Muscle of arm (tissue), 12 donors: Measurements from ENCODE around the gene TST. TPM values are rescaled to one million over a fixed set of nuclear protein-coding genes. Genes with fewer than 3 reads are reported as not detected.

Experiments
- DNase-seq: peaks from one replicate; pipeline ENCODE4 v3.0.0-alpha.2; 2013
- polyA plus RNA-seq, 12 donors: library from polyadenylated mRNA; unstranded; fragments of 120-200 nt; gene quantifications; one replicate each; pipeline ENCODE4 v1.2.1, GENCODE V29; 2013; ENCODE audit not compliant: insufficient read length in 12 of 12

Gene TST
- polyA plus RNA-seq, 12 donors, result 9.2 to 41.6 (median 16.1) TPM; not detected in 1

GRCh38 chr22:36988075-36988832 lies 31.0 kb downstream of the TST start:
- no peak for DNase-seq

DNA sequence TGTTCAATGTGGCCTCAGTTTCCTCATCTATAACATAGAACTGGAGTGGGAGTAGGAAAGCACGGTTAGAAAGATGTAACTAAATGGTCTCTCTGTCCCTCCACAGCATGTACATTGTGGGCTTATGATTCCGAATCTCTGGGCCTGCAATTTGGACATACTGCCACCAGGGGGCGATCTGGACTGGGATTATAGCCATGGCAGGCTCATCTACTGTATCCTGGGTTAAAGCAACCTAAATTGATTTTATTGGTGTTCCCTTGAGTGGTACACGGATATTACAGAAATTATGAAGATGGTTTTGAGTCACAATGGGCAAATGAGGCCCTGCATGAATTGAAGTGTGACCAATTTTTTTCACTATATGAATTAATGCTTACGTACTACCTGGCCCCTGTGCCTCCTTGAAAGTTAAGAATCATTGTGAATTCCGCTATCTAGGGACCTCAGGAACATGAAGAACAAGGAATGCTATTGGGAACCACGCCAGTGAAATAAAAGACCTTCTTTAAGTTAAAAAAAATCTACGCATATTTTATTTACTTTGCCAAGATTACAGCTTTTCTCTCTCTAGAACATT lies 32.9 kb downstream of the TST start:
- no peak for DNase-seq

GRCh38 chr22:36985211-36985889 lies 33.9 kb downstream of the TST start:
- DNase-seq, result no peak

- DNase-seq, result no peak
Observed at GRCh38 chr22:36982136-36982535, 37.1 kb downstream of the TST start.

DNA sequence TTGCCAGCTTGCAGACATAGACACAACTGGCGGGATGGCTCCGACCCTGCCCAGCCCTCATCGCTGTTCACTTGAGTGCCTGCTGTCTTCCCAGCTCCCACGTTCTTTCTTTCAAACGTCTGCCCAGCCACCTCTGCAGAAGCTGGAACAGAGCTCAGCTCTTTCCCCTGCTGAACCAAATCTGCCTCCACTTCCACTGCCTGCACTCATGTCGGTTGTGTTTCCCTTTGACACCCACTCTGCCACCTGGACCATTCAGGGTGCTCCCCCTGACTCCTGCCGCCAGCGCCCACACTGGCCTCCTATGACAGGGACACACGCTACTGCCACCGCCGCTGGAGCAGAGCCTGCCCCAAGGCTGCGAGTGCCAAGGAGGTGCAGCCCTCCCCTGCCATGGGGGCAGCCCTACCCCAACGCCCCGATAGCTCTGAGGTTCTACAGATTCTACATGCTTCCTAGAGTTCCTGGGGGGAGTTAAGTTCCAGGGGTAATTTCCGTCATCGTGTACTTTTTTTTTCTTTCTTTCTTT lies 37.9 kb downstream of the TST start:
- no peak for DNase-seq

DNA sequence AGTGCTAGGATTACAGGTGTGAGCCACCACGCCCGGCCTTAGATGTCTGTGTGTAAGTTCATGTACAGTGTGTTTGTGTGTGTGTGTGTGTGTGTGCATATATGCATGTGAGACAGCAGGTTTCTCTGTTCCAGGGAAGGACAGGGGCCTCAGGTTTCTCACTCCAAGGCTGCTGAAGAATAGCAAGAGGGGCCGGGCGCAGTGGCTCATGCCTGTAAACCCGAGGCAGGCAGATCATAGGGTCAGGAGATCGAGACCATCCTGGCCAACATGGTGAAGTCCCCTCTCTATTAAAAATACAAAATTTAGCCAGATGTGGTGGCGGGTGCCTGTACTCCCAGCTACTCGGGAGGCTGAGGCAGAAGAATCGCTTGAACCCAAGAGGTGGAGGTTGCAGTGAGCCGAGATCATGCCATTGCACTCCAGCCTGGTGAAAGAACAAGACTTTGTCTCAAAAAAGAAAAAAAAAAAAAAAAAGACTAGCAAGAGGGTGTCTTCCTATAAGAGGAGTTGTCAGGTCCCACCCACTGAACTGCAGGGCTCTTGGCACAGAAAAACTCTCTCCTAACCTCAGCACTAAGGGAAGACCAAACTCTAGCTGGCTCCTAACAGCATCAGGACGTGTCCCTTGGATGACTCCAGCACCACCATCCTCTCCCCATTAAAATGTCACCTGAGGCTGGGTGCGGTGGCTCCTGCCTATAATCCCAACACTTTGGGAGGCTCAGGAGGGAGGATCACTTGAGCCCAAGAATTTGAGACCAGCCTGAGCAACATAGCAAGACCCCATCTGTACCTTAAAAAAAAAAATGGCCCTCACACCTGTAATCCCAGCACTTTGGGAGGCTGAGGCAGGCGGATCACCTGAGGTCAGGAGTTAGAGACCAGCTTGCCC lies 40.0 kb downstream of the TST start:
- DNase-seq, result no peak

DNA sequence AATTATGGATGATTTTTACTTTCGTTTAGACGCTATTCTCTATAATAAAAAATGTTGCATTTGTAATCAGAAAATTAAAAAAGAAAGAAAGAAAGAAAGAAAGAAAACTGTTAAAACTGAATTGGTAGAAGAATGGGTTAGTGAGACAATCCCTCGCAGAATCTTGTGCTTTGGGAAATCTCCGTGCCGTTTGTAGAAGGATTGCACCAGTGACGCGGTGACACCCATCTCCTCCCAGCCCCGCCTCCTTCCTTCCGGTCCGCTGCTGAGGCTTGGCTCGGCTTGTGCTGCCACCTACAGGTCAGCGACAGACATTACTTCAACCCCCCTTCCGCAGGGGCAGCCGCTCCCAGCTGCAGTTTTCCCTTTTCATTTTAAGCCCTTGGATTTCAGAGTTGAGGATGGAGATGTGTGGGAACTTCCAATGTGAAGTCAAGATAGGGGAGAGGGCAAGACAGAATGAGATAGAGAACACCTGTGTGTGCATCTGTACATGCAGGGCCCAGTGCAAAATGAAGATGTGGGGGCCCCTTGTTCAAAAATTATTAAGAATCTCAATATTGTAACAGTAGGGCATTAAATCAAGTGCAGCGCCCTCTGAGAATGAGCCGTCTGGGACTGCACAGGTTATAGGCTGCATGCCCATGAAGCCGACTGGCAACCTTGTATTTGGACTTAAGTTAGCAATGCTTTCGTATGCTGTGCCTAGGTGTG lies 41.1 kb downstream of the TST start:
- peak; percentile 90 for DNase-seq

- no peak for DNase-seq
Observed at GRCh38 chr22:36977401-36977861, 41.8 kb downstream of the TST start.

DNA sequence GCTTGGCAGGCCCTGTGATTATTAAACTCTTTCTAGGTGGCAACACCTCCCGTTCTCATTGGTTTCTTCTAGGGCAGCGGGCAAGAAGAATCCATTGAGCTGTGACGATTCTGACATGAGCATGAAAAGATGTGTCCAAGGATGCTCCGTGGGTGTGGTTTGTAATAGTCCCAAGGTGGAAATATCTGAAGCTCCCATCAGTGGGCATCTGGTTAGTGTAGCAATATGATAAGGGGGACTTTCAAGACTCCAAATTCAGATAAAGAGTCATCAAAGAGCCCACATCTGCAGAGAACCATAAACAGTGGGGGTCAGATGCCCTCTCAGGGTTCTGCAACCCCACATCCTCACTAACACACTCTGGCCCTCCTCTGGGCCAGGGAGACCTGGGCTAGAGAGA lies 42.6 kb downstream of the TST start:
- no peak for DNase-seq

DNA sequence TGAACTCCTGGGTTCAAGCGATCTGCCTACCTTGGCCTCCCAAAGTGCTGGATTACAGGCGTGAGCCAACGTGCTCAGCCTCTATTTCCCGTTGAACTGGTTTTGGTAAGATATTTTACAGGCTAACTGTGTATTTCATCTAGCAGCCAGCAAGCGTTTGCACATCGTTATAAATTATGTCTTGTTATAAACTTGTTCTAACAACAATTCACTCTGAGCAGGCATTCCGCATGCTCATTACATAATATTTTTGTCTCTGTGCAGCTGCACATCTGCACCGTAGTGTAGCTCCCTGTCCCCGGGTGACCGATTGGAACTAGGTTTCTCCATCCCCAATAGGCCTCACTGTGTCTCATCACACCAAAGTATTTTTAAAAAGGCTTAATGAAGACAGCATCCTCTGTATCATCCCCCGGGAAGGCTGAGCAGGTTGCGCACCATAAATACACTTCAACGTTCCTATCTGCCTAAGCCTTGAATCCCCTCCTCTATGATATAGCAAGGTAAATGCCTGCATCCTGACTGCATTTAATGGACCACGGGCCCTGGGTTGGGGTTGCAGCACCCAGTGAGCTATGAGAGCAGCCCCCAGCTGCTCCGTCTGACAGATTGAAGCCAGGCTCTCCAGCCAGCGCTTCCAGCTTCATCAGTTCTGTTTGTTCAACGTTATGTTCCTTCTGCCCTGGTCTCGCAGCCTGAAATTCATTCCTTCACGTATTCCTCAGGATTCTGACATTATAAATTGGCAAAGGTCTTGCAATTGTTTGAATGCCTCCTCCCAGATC lies 47.7 kb downstream of the TST start:
- no peak for DNase-seq

DNA sequence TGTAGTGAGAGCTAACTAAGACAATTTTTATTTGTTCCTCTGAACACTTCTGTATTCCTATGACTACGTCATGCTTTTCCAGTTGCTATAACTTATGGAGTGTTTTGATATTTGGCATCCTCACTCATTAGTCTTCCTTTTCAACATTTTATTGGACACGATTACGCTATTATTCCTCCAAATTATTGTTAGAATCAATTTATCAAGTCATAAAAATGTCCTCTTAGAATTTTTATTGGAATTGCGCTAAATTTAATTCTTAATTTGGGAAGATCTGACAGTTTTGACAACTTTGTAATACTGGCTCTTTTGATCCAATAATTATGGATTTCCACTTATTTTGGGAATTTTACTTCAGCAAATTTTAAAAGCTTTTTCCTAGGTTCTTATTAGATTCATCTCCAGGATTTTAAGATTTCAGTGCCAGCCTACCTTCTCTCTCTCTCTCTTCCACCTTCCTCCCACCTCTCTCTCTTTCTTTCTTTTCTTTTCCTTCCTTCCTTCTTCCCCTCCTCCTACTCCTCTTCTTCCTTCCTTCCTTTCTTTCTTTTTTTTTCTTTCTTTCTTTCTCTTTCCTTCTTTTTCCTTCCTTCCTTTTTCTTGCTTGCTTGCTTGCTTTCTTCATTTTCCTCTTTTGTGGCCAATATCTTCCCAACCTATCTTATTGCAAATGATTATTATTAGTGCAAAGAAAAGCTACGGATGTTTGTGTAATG lies 50.8 kb downstream of the TST start:
- DNase-seq, result no peak

DNA sequence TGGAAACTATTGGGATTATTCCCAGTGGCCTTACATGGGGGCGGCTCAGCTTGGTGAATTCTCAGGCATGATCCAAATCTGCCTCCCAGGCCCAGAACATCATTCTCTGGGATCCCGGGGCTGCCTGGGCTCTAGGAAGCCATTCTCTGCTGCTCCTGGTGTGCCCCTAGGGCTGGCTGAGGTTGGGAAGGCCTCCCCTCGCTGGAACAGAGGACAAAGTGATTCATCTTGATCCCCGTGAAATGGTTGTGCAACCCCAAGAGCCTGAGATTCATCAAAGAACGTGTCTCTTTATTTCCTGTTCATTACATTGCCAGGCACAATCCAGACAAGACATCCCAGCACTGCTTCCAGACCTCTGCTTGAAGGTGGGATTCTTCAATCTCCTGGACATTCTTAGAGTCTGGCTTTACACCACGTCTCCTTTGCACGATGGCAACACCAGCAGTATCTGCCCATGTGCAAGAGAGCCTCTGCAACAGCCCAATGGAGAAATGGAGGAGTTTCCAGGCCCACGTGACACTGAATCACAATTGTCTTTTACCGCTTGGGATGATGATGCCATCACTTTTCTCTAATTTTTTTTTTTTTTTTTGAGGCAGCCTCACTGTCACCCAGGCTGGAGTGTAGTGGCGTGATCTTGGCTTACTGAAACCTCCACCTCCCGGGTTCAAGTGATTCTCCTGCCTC lies 52.3 kb downstream of the TST start:
- DNase-seq, result no peak

DNA sequence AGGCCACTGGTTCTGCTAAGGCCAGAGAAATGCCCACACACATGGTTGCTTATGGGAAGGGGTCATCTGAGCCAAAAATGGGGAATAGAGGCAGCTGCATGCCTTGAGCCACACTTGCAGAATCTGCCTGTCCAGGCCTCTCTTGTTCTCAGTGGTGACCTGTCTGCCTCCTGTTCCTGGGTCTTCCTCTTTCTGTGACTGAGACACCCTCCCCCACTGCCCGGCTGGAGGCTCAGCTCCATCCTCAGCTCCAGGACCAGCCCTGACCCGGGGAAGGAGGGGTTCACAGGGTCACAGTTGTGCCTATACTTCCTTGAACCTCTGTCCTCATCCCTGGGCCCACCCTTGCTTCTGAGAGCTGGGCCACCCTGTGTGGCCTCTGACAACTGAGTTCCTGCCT lies 53.6 kb downstream of the TST start:
- no peak for DNase-seq

GRCh38 chr22:36964106-36964505 lies 55.1 kb downstream of the TST start:
- DNase-seq, result no peak

DNA sequence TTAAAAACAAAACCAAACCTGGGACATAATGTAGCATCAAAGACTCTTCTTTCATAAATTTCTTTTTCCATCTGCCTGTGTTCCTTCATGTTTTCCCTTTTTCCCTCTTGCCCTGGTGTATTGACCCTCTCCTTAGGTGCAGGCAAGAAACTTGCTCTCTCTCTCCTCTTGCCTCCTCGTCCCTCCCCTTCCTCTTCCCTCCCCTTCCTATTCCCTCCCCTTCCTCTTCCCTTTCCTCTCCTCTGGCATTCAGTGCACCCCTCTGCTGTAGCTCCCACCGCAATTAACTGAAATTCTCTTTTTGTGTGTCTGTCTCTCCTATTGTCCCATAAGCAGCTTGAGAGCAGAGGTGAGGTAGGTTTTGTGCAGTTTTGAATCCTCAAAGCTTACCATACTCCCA lies 55.9 kb downstream of the TST start:
- no peak for DNase-seq

GRCh38 chr22:36961626-36962025 lies 57.6 kb downstream of the TST start:
- no peak for DNase-seq
